ENCODE data around the gene MCRS1.

GRCh38 chr12:49562831-49563230, 5.1 kb downstream of the MCRS1 start:
- no peak for TF ChIP-seq CTCF (conservative IDR thresholded peaks at IDR 0.05 in 1 of 2, IDR thresholded peaks at IDR 0.05 in 1 of 2; ENCODE audit: extremely low read depth in 1 of 2, insufficient read depth in 1 of 2, low read depth in 1 of 2, low read length in 2 of 2)
- TF ChIP-seq EZH2 (IDR thresholded peaks at IDR 0.05; ENCODE audit: borderline replicate concordance, low read length) = no peak

Data from mammary epithelial cell (primary cell).